ENCODE measurements around the gene NSMCE1. TPM values are rescaled to one million over a fixed set of nuclear protein-coding genes. Genes with fewer than 3 reads are reported as not detected.
A peak's percentile ranks its signal among the peaks of the same experiment; 100 is the strongest.

The NSMCE1 gene
- total RNA-seq, 3 donors from 2014 or later: 39.3 to 50.1 (median 48.9) TPM

GRCh38 chr16:27315333-27316037 lies 46.9 kb upstream of the NSMCE1 start:
- Histone ChIP-seq H3K4me1 (ENCODE audit: low read depth) (peaks cover 61% of the 10 kb centered on the region), H3K9me3 (no peaks in the 10 kb centered on the region), H3K4me3 (no peak overlapping the region), H3K36me3 (ENCODE audit: low read depth) (no peaks in the 10 kb centered on the region)
- TF ChIP-seq CTCF (IDR thresholded peaks at IDR 0.05): no peak
- peak; percentile 13 for ATAC-seq
- intact Hi-C loops (cut with DNase I, micrococcal nuclease): loop anchor here in 1 of 2 donors (10.0 kb wide), 1 partner anchor 81 kb away; no protein-coding TSS in a partner anchor
- peak in 2 of 3 donors; percentile 63 to 79 for DNase-seq

GRCh38 chr16:27314986-27315332 lies 46.4 kb upstream of the NSMCE1 start:
- ATAC-seq (no peak), DNase-seq (peak in 1 of 3 donors; percentile 36)
- no peak for TF ChIP-seq CTCF (IDR thresholded peaks at IDR 0.05)
- no peak overlapping the region for H3K4me3 ChIP-seq
- no peaks in the 10 kb centered on the region for H3K36me3 ChIP-seq (ENCODE audit: low read depth)
- intact Hi-C loops (cut with DNase I, micrococcal nuclease): loop anchor here in 1 of 2 donors (10.0 kb wide), 1 partner anchor 80 kb away; no protein-coding TSS in a partner anchor
- H3K4me1 ChIP-seq (ENCODE audit: low read depth): peaks cover 59% of the 10 kb centered on the region
- H3K9me3 ChIP-seq: no peaks in the 10 kb centered on the region

- H3K4me1 ChIP-seq (ENCODE audit: low read depth): peaks cover 57% of the 10 kb centered on the region
- intact Hi-C loops (cut with DNase I, micrococcal nuclease): loop anchor here in 1 of 2 donors (10.0 kb wide), 1 partner anchor 79 kb away; no protein-coding TSS in a partner anchor
- no peaks in the 10 kb centered on the region for H3K36me3 ChIP-seq (ENCODE audit: low read depth)
- peak overlapping the region; percentile 88 for H3K4me3 ChIP-seq
- H3K9me3 ChIP-seq: no peaks in the 10 kb centered on the region
- DNase-seq: peak; percentile 61 to 77 (median 70)
- no peak for TF ChIP-seq CTCF (IDR thresholded peaks at IDR 0.05)
- peak; percentile 35 for ATAC-seq
Observed at GRCh38 chr16:27314161-27314723, 45.7 kb upstream of the NSMCE1 start.

GRCh38 chr16:27313422-27314160 lies 45.0 kb upstream of the NSMCE1 start, which contains the start of gene IL4R:
Gene IL4R (plus strand): TSS chr16:27313974. CDS start chr16:27340204, 26,230 bp downstream.
- Histone ChIP-seq H3K36me3 (ENCODE audit: low read depth) (no peaks in the 10 kb centered on the region), H3K9me3 (no peaks in the 10 kb centered on the region), H3K4me1 (ENCODE audit: low read depth) (peaks cover 50% of the 10 kb centered on the region), H3K4me3 (peak within 1 kb of the TSS; percentile 88)
- peak; percentile 78 for ATAC-seq
- intact Hi-C loops (cut with DNase I, micrococcal nuclease): loop anchor here in 1 of 2 donors (10.0 kb wide), 1 partner anchor 79 kb away; no protein-coding TSS in a partner anchor
- DNase-seq: peak; percentile 81 to 88 (median 87)
- no peak for TF ChIP-seq CTCF (IDR thresholded peaks at IDR 0.05)

- intact Hi-C loops (cut with DNase I, micrococcal nuclease): loop anchor here in 1 of 2 donors (10.0 kb wide), 1 partner anchor 78 kb away; no protein-coding TSS in a partner anchor
- no peaks in the 10 kb centered on the region for H3K36me3 ChIP-seq (ENCODE audit: low read depth)
- H3K4me3 ChIP-seq: no peak overlapping the region
- no peak for TF ChIP-seq CTCF (IDR thresholded peaks at IDR 0.05)
- peaks cover 43% of the 10 kb centered on the region for H3K4me1 ChIP-seq (ENCODE audit: low read depth)
- no peaks in the 10 kb centered on the region for H3K9me3 ChIP-seq
- DNase-seq: no peak
- ATAC-seq: no peak
Observed at GRCh38 chr16:27312580-27313421, 44.2 kb upstream of the NSMCE1 start.
